ENCODE measurements around the gene AKNAD1.

GRCh38 chr1:108780937-108781574 is 75.8 kb downstream of the AKNAD1 start:
- TF ChIP-seq ZNF37A (tag by site-specific recombination; IDR thresholded peaks at IDR 0.05) (no peak), ZNF510 (tag by site-specific recombination; IDR thresholded peaks at IDR 0.05; ENCODE audit: insufficient replicate concordance) (no peak), CTCF (tag by site-specific recombination; IDR thresholded peaks at IDR 0.05) (no peak), ZNF416 (tag by site-specific recombination; IDR thresholded peaks at IDR 0.05) (no peak), ZNF777 (tag by site-specific recombination; IDR thresholded peaks at IDR 0.05; ENCODE audit: borderline replicate concordance) (no peak), ZNF23 (tag by site-specific recombination; IDR thresholded peaks at IDR 0.05; ENCODE audit: borderline replicate concordance) (no peak), YY1 (tag by site-specific recombination; IDR thresholded peaks at IDR 0.05) (no peak), ZBTB21 (tag by site-specific recombination; IDR thresholded peaks at IDR 0.05) (no peak), ZBTB44 (tag by site-specific recombination; IDR thresholded peaks at IDR 0.05) (no peak), ZNF660 (tag by site-specific recombination; IDR thresholded peaks at IDR 0.05) (no peak), SP2 (tag by site-specific recombination; IDR thresholded peaks at IDR 0.05) (no peak), REST (tag by site-specific recombination; IDR thresholded peaks at IDR 0.05) (no peak), ZNF146 (tag by site-specific recombination; IDR thresholded peaks at IDR 0.05) (no peak), ZNF274 (IDR thresholded peaks at IDR 0.05; ENCODE audit: low read length) (no peak), ZNF274 (tag by site-specific recombination; IDR thresholded peaks at IDR 0.05; ENCODE audit: borderline replicate concordance) (no peak)
